Vagina (tissue), 2 donors: ENCODE data around the gene CHRNA7. TPM values are rescaled to one million over a fixed set of nuclear protein-coding genes. Genes with fewer than 3 reads are reported as not detected.

Source experiments
- DNase-seq, 2 donors: peaks; one replicate each; pipeline ENCODE4 v3.0.0-alpha.2; 2017; ENCODE audit errors: extremely low spot score in 2 of 2
- H3K27ac ChIP-seq: fragments of 200-600 bp; sonication (generic); one replicate; pipeline ENCODE4 v1.5.1; 2019
- H3K27me3 ChIP-seq: fragments of 200-600 bp; sonication (generic); one replicate; pipeline ENCODE4 v1.5.1; 2019
- H3K36me3 ChIP-seq, 2 donors: fragments of 200-600 bp; sonication (generic); one replicate each; pipeline ENCODE4 v1.5.1; 2017 to 2019
- H3K4me1 ChIP-seq: fragments of 200-600 bp; sonication (generic); one replicate; pipeline ENCODE4 v1.5.1; 2019
- H3K4me3 ChIP-seq, 2 donors: fragments of 200-600 bp; sonication (generic); 1 replicate in 1 of 2; 2 replicates in 1 of 2; pipeline ENCODE4 v1.5.1; 2016 to 2019
- H3K9me3 ChIP-seq: fragments of 200-600 bp; sonication (generic); one replicate; pipeline ENCODE4 v1.5.1; 2019
- CTCF ChIP-seq, 3 experiments: fragments of 450-650 bp in 2 of 3; fragments of 200-600 bp in 1 of 3; sonication (generic) in 1 of 3; IDR thresholded peaks; one replicate each; pipeline ENCODE4 v1.5.1; 2017 to 2019; ENCODE audit warnings: antibody characterized with exemption in 3 of 3, mild to moderate bottlenecking in 2 of 3, moderate library complexity in 2 of 3
- POLR2A ChIP-seq, 2 donors: fragments of 450-650 bp; IDR thresholded peaks; one replicate each; pipeline ENCODE4 v1.6.1; 2017; ENCODE audit warnings: antibody characterized with exemption in 2 of 2, mild to moderate bottlenecking in 2 of 2, moderate library complexity in 2 of 2
- POLR2AphosphoS5 ChIP-seq, 2 donors: sonication (generic); formaldehyde crosslinking; IDR thresholded peaks; one replicate each; pipeline ENCODE4 v1.9.0; 2017; ENCODE audit warnings: antibody characterized with exemption in 2 of 2, mild to moderate bottlenecking in 2 of 2, low read depth in 1 of 2; ENCODE audit not compliant: insufficient read depth in 1 of 2
- intact Hi-C: fragments of 100-400 bp; cut with DNase I; formaldehyde crosslinking; loops from one replicate; pipeline ENCODE4 v1.15.1; 2023
- total RNA-seq: library from RNA; depleted of rRNA; stranded (reverse); fragments of >200 nt; gene quantifications from one replicate; pipeline ENCODE4 v1.2.3, GENCODE V29; 2016

The CHRNA7 gene
- total RNA-seq, 1 donor from 2014 or later: 10.1 TPM

GRCh38 chr15:32099097-32099785 lies 68.9 kb downstream of the CHRNA7 start:
- no peaks in the 10 kb centered on the region for H3K9me3 ChIP-seq
- no peak overlapping the region for H3K4me3 ChIP-seq
- no peak overlapping the region for H3K27ac ChIP-seq
- no peaks in the 10 kb centered on the region for H3K27me3 ChIP-seq
- intact Hi-C loops: no loop called here
- no peaks in the 10 kb centered on the region for H3K36me3 ChIP-seq
- TF ChIP-seq POLR2A (IDR thresholded peaks at IDR 0.05) (no peak), POLR2AphosphoS5 (IDR thresholded peaks at IDR 0.05; ENCODE audit: insufficient read depth in 1 of 2, low read depth in 1 of 2) (no peak), CTCF (IDR thresholded peaks at IDR 0.05) (no peak)
- no peak for DNase-seq
- no peaks in the 10 kb centered on the region for H3K4me1 ChIP-seq

- intact Hi-C loops: no loop called here
- TF ChIP-seq CTCF (IDR thresholded peaks at IDR 0.05): no peak
- no peak for TF ChIP-seq POLR2AphosphoS5 (IDR thresholded peaks at IDR 0.05; ENCODE audit: insufficient read depth in 1 of 2, low read depth in 1 of 2)
- no peak for TF ChIP-seq POLR2A (IDR thresholded peaks at IDR 0.05)
- Histone ChIP-seq H3K27ac (no peak overlapping the region), H3K4me3 (no peak overlapping the region), H3K36me3 (no peaks in the 10 kb centered on the region), H3K4me1 (no peaks in the 10 kb centered on the region), H3K9me3 (no peaks in the 10 kb centered on the region), H3K27me3 (no peaks in the 10 kb centered on the region)
- no peak for DNase-seq
These were observed 69.8 kb downstream of the CHRNA7 start for GRCh38 chr15:32099956-32100684.

GRCh38 chr15:32104061-32104995 lies 74.0 kb downstream of the CHRNA7 start:
- Histone ChIP-seq H3K36me3 (no peaks in the 10 kb centered on the region), H3K27ac (no peak overlapping the region), H3K4me1 (no peaks in the 10 kb centered on the region), H3K4me3 (no peak overlapping the region), H3K9me3 (no peaks in the 10 kb centered on the region), H3K27me3 (no peaks in the 10 kb centered on the region)
- TF ChIP-seq POLR2A (IDR thresholded peaks at IDR 0.05): no peak
- TF ChIP-seq CTCF (IDR thresholded peaks at IDR 0.05): no peak
- TF ChIP-seq POLR2AphosphoS5 (IDR thresholded peaks at IDR 0.05; ENCODE audit: insufficient read depth in 1 of 2, low read depth in 1 of 2): no peak
- no peak for DNase-seq
- intact Hi-C loops: no loop called here

DNA sequence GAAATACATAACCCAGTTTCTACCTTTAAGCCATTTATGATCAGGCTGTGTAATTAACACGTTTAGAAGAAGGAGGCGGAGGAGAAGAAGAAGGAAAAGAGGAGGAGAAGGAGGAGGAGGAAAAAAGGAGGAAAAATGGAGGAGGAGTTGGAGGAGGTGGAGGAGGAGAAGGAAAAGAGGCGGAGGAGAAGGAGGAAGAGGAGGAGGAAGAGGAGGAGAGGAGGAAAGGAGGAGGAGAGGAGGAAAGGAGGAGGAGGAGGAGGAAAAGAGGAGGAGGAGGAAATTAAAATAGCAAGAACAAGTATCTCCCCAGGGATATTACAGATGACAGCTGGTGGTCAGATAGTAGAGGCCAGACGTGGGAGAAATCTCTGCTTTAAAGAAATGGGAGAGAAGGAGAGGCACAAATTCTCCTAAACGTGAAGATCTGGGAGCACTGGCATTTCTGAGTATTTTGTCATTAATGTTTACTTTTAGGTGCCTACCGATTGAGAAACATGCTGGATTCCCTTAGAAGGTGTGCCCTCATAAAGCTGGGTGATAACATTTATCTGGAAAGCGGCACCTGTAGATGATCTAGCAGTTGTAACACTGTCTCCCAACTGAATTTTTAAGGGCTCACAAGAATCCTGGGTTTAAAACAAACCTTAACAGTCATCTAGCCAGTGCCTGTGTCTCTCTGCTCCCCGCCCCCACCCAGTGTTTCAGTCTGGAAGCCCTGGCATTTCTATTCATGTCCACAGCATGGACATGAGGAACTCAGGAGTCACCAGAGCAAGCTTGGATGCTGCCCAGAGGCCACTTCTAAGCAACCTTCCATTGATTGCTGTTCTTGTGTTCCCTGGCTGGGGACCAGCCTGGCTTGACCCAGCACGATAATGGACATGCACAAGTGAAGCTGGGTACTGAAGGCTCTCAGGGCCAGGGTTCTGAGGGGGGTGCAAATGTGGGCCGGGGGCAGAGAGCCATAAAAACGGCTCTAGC lies 75.2 kb downstream of the CHRNA7 start:
- intact Hi-C loops: no loop called here
- Histone ChIP-seq H3K9me3 (no peaks in the 10 kb centered on the region), H3K36me3 (no peaks in the 10 kb centered on the region), H3K4me1 (no peaks in the 10 kb centered on the region), H3K27me3 (no peaks in the 10 kb centered on the region), H3K4me3 (no peak overlapping the region), H3K27ac (no peak overlapping the region)
- TF ChIP-seq POLR2AphosphoS5 (IDR thresholded peaks at IDR 0.05; ENCODE audit: insufficient read depth in 1 of 2, low read depth in 1 of 2) (no peak), CTCF (IDR thresholded peaks at IDR 0.05) (no peak), POLR2A (IDR thresholded peaks at IDR 0.05) (no peak)
- peak in 1 of 2 donors; percentile 84 for DNase-seq
